GM23338 (cell line): ENCODE measurements around the gene KIAA0513. TPM values are rescaled to one million over a fixed set of nuclear protein-coding genes. Genes with fewer than 3 reads are reported as not detected.

Experiments
- ATAC-seq: fragments of 200-7000 bp; cut with Tn5 transposase; 3 replicates; pipeline ENCODE4 v1.9.1; 2020
- DNase-seq: peaks from one replicate; pipeline ENCODE4 v3.0.0-alpha.2; 2015; ENCODE audit warnings: low spot score
- H2AFZ ChIP-seq: fragments of 200-600 bp; sonication (generic); 2 replicates; pipeline ENCODE4 v1.8.0; 2016; ENCODE audit warnings: antibody characterized with exemption, mild to moderate bottlenecking, moderate library complexity
- H3F3A ChIP-seq: fragments of 200-600 bp; sonication (generic); replicated peaks from 2 replicates; pipeline ENCODE4 v1.8.0; 2017; ENCODE audit warnings: antibody characterized with exemption, mixed run types, low read depth
- H3K27ac ChIP-seq: fragments of 200-600 bp; sonication (generic); 2 replicates; pipeline ENCODE4 v1.6.1; 2016; ENCODE audit warnings: low read depth
- H3K27me3 ChIP-seq: fragments of 200-600 bp; sonication (generic); 2 replicates; pipeline ENCODE4 v1.8.0; 2016; ENCODE audit warnings: mild to moderate bottlenecking, mixed run types, moderate library complexity; ENCODE audit not compliant: insufficient read depth
- H3K36me3 ChIP-seq: fragments of 200-600 bp; sonication (generic); 2 replicates; pipeline ENCODE4 v1.8.0; 2016; ENCODE audit warnings: mild to moderate bottlenecking; ENCODE audit not compliant: insufficient read depth
- H3K4me1 ChIP-seq: fragments of 200-600 bp; sonication (generic); 2 replicates; pipeline ENCODE4 v1.8.0; 2016; ENCODE audit warnings: mild to moderate bottlenecking, moderate library complexity; ENCODE audit not compliant: insufficient read depth
- H3K4me2 ChIP-seq: fragments of 200-600 bp; sonication (generic); 2 replicates; pipeline ENCODE4 v1.7.1; 2017; ENCODE audit warnings: mixed run types
- H3K4me3 ChIP-seq: fragments of 200-600 bp; sonication (generic); 2 replicates; pipeline ENCODE4 v1.6.1; 2016; ENCODE audit warnings: mixed run types
- H3K79me2 ChIP-seq: fragments of 200-600 bp; sonication (generic); replicated peaks from 2 replicates; pipeline ENCODE4 v1.8.0; 2017; ENCODE audit warnings: mild to moderate bottlenecking; ENCODE audit not compliant: insufficient read depth
- H3K9me2 ChIP-seq: fragments of 200-600 bp; sonication (generic); 2 replicates; pipeline ENCODE4 v1.8.0; 2017; ENCODE audit not compliant: insufficient read depth
- H4K20me1 ChIP-seq: fragments of 200-600 bp; sonication (generic); replicated peaks from 2 replicates; pipeline ENCODE4 v1.8.0; 2017; ENCODE audit warnings: mild to moderate bottlenecking; ENCODE audit not compliant: insufficient read depth
- H3K27ac Mint-ChIP-seq: 2 replicates; pipeline ENCODE4 v1.8.0; 2020; ENCODE audit warnings: inconsistent platforms, mild to moderate bottlenecking, moderate library complexity, mixed read lengths
- H3K27me3 Mint-ChIP-seq: 3 replicates; pipeline ENCODE4 v1.8.0; 2022; ENCODE audit warnings: low read depth, mild to moderate bottlenecking, moderate library complexity, mixed read lengths, inconsistent platforms; ENCODE audit not compliant: insufficient read depth, poor library complexity
- H3K36me3 Mint-ChIP-seq: 3 replicates; pipeline ENCODE4 v1.8.0; 2021; ENCODE audit warnings: low read depth, mild to moderate bottlenecking, inconsistent platforms, moderate library complexity, mixed read lengths
- H3K4me1 Mint-ChIP-seq: 3 replicates; pipeline ENCODE4 v1.8.0; 2020; ENCODE audit warnings: mild to moderate bottlenecking, inconsistent platforms, mixed read lengths
- H3K4me3 Mint-ChIP-seq: 3 replicates; pipeline ENCODE4 v1.8.0; 2021; ENCODE audit warnings: moderate library complexity, mild to moderate bottlenecking, inconsistent platforms, mixed read lengths
- H3K9me3 Mint-ChIP-seq: 3 replicates; pipeline ENCODE4 v1.8.0; 2020; ENCODE audit warnings: moderate library complexity, mild to moderate bottlenecking, inconsistent platforms, mixed read lengths
- CREB1 ChIP-seq: fragments of 250-450 bp; sonication (Bioruptor Pico); IDR thresholded peaks from 2 replicates; pipeline ENCODE4 v1.5.0; 2020; ENCODE audit warnings: low read depth, mild to moderate bottlenecking, moderate library complexity
- CTCF ChIP-seq, 2 experiments: fragments of 200-600 bp in 1 of 2; sonication (generic) in 1 of 2; conservative IDR thresholded peaks; 2 replicates each; pipeline versions ENCODE4 v1.5.1 to v1.6.1; 2016 to 2017; ENCODE audit warnings: antibody characterized with exemption in 2 of 2, low read depth in 2 of 2, mild to moderate bottlenecking in 2 of 2, moderate library complexity in 1 of 2
- EZH2 ChIP-seq: fragments of 200-600 bp; sonication (generic); IDR thresholded peaks from one replicate; pipeline ENCODE4 v1.8.0; 2017; ENCODE audit warnings: antibody characterized with exemption, mild to moderate bottlenecking, low read depth; ENCODE audit not compliant: unreplicated experiment
- EZH2phosphoT487 ChIP-seq: fragments of 200-600 bp; sonication (generic); IDR thresholded peaks from one replicate; pipeline ENCODE4 v1.8.1; 2018; ENCODE audit warnings: antibody characterized with exemption; ENCODE audit not compliant: unreplicated experiment
- NANOG ChIP-seq: IDR thresholded peaks from 2 replicates; pipeline ENCODE4 v1.6.1; 2016; ENCODE audit warnings: antibody characterized with exemption, borderline replicate concordance
- POLR2AphosphoS5 ChIP-seq: IDR thresholded peaks from 2 replicates; pipeline ENCODE4 v1.6.1; 2016; ENCODE audit warnings: antibody characterized with exemption, low read depth
- ZNF114 ChIP-seq: fragments of 250-450 bp; sonication (Bioruptor Pico); IDR thresholded peaks from 2 replicates; pipeline ENCODE4 v1.5.0; 2020; ENCODE audit warnings: mild to moderate bottlenecking, moderate library complexity
- polyA plus RNA-seq: library from polyadenylated mRNA; unstranded; fragments of >200 nt; fragmentation: Nextera tagmentation; extraction: Ambion mirVana; gene quantifications from 2 replicates; pipeline ENCODE4 v1.2.1, GENCODE V29; 2016
- total RNA-seq: library from RNA; depleted of rRNA; stranded (reverse); fragments of >200 nt; shearing (Covaris generic); gene quantifications from 2 replicates; pipeline ENCODE4 v1.2.3, GENCODE V29; 2014
- TF ChIP-seq, protein P1 (sequence below): IDR thresholded peaks from one replicate; pipeline ENCODE4 v1.6.1; 2018; ENCODE audit warnings: antibody characterized with exemption; ENCODE audit not compliant: unreplicated experiment

The KIAA0513 gene
- total and polyA plus RNA-seq, 2 experiments from 2014 or later, result 2.1 to 8.7 TPM

DNA sequence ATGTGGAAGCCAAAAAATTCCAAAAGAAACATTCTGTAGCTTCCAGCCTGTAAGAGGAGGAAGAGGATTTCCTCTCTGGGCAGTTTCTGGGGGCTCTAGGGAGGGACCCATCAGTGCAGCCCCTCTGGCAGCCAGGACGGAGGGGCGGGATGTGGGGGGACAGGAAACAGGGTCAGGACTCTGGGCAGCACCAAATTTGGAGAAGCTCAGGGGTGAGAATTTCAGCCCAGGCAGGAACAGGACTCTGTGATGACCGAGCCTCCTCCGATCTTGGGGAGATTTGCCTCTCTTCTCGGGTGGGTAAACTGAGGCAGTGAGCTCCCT lies 103.1 kb downstream of the KIAA0513 start (continued):
- TF ChIP-seq, protein P1, sequence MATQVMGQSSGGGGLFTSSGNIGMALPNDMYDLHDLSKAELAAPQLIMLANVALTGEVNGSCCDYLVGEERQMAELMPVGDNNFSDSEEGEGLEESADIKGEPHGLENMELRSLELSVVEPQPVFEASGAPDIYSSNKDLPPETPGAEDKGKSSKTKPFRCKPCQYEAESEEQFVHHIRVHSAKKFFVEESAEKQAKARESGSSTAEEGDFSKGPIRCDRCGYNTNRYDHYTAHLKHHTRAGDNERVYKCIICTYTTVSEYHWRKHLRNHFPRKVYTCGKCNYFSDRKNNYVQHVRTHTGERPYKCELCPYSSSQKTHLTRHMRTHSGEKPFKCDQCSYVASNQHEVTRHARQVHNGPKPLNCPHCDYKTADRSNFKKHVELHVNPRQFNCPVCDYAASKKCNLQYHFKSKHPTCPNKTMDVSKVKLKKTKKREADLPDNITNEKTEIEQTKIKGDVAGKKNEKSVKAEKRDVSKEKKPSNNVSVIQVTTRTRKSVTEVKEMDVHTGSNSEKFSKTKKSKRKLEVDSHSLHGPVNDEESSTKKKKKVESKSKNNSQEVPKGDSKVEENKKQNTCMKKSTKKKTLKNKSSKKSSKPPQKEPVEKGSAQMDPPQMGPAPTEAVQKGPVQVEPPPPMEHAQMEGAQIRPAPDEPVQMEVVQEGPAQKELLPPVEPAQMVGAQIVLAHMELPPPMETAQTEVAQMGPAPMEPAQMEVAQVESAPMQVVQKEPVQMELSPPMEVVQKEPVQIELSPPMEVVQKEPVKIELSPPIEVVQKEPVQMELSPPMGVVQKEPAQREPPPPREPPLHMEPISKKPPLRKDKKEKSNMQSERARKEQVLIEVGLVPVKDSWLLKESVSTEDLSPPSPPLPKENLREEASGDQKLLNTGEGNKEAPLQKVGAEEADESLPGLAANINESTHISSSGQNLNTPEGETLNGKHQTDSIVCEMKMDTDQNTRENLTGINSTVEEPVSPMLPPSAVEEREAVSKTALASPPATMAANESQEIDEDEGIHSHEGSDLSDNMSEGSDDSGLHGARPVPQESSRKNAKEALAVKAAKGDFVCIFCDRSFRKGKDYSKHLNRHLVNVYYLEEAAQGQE, result no peak
- TF ChIP-seq NANOG (no peak), CTCF (conservative IDR thresholded peaks at IDR 0.05; ENCODE audit: low read depth in 2 of 2) (no peak), ZNF114 (no peak), CREB1 (CRISPR knock-in tag) (no peak), POLR2AphosphoS5 (no peak), EZH2 (no peak)

DNA sequence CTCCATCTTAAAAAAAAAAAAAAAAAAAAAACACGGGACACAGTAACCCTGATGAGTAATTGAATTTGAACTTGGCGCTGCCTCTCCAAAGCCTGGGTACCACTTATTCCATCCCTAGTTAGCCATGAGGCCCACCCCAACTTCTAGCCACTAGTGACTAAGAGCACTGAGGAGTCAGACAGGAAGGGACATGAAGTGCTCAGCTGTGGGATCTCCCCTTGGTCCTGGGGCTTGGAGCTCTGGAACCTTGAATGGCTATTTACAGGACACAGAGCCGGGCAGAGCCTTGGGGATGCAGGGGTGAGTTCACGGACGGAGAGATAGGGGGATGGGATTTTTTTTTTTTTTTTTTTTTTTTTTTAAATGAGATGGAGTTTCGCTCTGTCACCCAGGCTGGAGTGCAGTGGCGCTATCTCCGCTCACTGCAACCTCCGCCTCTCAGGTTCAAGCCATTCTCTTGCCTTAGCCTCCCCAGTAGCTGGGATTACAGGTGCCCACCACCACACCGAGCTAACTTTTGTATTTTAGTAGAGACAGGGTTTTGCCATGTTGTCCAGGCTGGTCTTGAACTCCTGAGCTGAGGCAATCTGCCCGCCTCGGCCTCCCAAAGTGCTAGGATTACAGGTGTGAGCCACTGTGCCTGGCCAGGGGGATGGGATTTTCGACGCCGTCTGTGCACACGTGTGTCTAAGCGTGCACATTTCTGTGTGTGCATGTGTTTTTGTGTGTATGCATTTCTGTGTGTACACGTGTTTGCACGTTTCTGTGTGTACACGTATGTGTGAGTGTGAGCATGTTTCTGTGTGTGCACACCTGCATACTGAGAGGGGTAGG lies 105.1 kb downstream of the KIAA0513 start:
- H3K79me2 ChIP-seq, result no peaks in the 10 kb centered on the region
- no peaks in the 10 kb centered on the region for H3K9me2 ChIP-seq
- 0 out of 2 replicates have a peak, but pooled peaks cover 2% of the 10 kb centered on the region for H3F3A ChIP-seq
- Mint-ChIP-seq H3K27ac (no peak overlapping the region), H3K36me3 (no peaks in the 10 kb centered on the region), H3K9me3 (peaks cover 2% of the 10 kb centered on the region; the same call in 1 of the 3 replicates), H3K4me1 (peaks cover 30% of the 10 kb centered on the region), H3K4me3 (no peak overlapping the region), H3K27me3 (peaks cover 22% of the 10 kb centered on the region)
- no peaks in the 10 kb centered on the region for H4K20me1 ChIP-seq
- no peaks in the 10 kb centered on the region for H3K27me3 ChIP-seq
- DNase-seq (no peak), ATAC-seq (no peak)
- no peak overlapping the region for H3K27ac ChIP-seq
- H3K4me1 ChIP-seq, result peaks cover 17% of the 10 kb centered on the region
- TF ChIP-seq EZH2phosphoT487 (no peak), EZH2 (no peak)
- H3K36me3 ChIP-seq, result no peaks in the 10 kb centered on the region
- H3K4me3 ChIP-seq, result no peak overlapping the region
- no peak overlapping the region for H2AFZ ChIP-seq
- no peak overlapping the region for H3K4me2 ChIP-seq
